DMS153 treated with DMSO at 0.1 percent for 48 hours (cell line): Measurements from ENCODE around the gene ARHGEF7.

Source experiments
- DNase-seq: peaks from one replicate; lab custom pipeline; 2025; ENCODE audit not compliant: unreplicated experiment; lab: John Stamatoyannopoulos, UW

Gene ARHGEF7

DNA sequence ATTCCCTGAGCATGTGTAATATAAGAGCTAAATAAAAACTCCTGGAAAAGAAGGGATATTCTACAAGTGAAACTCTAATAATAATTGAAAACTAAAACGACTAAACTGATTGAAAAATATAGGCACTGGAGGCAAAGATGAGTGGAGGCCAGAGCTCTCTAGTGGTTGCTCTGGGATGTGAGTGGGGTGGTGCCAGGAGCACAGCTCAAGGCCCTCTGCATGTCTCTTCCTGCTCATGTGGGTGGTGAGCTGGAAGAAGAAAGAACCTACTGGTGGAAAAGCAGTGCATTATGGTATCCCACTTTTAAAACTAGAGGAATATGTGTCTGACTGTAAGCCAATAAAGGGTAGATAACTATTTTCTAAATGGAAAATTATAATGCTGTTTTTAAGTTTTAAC is 15.8 kb upstream of the ARHGEF7 start:
- DNase-seq, result no peak

DNA sequence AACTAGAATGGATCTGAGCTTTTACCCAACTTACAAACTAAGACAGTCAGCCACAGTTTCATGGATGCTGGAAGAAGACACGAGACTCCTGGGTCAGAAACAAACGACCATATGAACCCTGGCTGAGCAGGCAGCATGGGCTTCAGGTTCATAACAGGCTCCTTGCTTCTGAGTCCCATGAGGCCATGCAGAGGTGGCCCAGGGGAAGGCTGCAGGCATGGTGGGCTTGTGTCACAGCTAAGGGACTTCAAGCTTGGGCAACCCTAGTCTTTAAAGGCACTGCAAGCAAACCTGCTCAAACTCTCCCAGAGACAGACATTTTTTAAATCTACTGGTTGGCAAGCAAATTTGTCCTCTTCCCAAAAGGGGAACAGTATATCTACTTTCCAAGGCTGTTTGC is 5.1 kb upstream of the ARHGEF7 start:
- no peak for DNase-seq

DNA sequence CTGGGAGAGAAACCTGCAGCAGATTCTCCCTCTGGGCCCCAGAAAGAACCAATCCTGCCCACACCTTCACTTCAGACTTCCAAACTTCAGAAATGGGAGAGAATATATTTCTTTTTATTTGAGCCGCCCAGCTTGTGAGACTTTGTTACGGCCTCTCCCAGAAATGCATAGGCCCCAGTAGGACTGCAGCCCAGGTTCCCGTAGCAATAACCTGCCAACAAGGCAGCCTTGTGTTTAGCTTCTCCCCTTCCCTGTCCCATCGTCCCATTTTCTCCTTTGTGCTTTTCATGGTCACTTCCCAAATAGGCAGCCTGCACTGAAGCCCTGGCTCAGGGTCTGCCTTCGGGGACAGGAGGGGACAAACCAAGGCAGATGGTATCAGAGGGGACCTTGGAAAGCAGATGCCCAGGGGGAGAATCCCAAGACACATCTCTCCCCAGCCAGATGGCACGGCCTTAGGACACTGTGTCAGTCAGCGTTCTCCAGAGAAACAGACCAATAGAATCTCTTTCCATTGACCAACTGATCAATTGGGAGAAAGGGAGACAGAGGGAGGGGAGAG is 3.7 kb upstream of the ARHGEF7 start:
- no peak for DNase-seq

DNA sequence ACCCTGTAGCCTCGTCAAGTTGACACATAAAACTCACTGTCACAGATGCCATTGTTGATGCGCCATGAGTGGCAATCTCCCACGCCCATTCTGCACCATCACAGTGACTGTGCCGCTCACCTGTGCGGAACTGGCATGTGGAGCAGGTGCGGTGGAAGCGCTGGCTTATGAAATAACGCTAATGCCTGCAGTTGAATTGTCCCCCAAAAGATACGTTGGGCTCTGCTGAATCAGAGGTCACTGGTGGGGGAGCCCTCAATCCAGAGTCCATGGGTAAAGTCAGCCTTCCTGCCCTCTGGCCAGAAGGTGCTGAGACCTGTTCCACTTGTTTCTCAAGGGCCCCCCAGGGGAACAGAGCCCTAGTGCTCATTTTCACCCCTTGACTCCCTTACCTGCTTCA is 2.9 kb upstream of the ARHGEF7 start:
- no peak for DNase-seq

DNA sequence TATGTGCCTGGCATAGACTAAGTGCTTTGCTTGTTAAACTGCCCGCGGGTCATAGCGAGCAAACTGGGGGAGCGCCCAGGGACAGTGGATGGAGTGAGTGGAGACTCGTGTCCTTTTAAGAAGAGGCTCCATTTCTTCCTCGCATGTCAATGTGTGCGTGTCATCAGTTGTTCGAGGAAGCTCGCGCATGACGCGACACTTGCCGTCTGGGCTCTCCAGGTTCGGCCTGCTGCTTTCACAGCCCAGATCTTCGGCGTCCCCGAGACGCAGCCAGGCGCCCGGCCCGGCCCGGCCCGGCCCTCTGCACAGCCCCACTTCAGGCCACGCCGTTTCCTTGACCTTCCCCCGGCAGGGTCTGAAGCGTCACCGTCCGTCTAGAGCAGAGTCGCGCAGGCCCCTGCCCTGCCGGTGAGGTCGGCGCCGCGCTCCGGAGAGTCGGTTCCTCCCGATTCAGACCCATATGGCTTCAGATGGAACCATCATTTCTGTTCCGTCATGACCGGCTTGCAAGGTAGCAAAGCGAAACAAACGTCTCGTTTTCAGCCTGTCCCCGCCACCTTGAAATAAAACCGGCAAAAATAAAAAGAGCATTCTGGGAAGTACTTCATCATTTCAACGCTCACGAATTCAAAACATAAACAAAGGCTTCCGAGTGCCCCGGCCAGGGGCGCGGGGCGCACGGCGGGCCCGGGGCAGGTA is 599 bp upstream of the ARHGEF7 start:
- DNase-seq, result peak; percentile 39

DNA sequence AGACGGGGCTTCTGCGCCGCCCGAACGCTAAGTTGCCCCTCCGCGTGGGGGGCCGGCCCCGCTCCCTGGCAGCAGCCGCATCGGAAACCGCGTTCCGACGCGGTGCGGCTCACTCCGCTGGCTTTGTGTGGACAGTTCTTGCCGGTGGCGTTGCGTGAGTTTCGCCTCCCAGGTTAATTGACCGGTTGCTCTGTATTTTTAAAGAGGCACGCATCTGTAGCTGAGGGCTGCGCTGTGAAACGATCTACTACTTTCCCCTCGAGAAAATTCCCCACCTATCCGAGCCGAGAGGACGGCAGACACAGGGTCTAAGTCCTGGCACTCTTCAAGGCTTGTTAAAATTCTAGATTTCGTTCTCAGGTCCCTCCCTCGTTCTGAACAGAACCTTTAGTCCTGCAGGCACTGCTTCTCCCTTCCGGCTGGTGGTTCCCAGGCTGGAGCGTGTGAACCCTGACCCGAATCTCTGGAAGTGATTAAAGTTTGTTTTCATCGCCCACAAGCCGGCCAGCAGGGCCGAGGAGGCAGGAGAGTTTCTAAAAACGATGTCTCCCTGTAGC is 933 bp downstream of the ARHGEF7 start:
- DNase-seq, result no peak

DNA sequence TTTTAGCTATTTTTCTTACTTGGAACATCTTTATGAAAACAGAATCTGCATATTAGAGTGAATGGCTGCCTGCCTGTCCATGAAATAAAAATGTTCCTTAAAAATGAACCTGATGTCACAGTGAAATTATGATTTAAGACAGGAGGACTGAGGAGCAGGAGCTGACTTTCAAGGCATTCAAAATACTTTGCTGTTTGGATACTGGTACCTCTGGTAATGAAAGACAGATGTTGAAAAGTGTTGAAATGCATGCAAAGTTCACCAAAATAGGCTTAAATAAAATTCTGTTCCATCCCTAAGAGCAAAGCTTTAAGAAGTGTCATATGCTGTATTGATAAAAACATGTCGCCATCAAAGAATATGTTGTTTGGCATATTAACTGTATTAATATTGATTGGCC is 1.7 kb downstream of the ARHGEF7 start:
- no peak for DNase-seq

DNA sequence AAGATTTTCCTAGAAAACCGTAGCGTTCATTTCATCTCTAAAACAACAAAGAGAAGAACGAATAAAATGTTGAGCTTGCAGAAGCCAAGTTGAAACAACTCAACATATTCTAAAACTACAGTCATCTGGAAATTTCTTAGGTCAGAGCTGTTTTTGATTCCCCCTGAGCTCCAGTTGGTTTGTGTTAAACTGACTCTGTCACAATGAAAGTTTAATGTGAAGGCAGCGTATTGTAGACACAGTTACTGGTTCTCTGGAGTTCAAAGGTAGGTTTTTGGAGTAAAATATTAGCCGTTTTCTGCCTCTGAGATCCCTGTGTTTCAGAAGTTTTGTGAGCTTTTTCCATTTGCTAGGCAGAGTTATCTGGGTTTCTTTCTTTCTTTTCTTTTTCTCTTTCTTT is 2.2 kb downstream of the ARHGEF7 start:
- DNase-seq, result no peak

DNA sequence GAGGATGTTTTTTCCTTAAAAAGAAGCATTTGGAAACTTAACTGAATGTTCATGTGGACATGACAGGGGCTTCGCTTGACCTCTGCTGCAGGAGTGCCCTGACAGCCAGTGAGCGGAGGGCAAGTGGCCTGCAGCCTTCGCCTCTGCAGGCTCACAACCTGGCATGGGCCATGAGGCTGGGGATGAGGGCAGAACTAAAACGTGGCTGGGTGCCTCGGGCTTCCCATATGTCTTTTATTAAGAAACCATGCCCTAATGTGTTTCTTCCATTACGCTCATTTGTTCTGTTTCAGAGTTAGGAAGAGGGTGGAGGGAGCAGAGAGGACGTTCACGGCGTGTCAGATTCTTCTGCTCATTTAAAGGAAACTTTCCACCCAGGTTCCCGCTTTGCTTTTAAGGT is 2.9 kb downstream of the ARHGEF7 start:
- no peak for DNase-seq

DNA sequence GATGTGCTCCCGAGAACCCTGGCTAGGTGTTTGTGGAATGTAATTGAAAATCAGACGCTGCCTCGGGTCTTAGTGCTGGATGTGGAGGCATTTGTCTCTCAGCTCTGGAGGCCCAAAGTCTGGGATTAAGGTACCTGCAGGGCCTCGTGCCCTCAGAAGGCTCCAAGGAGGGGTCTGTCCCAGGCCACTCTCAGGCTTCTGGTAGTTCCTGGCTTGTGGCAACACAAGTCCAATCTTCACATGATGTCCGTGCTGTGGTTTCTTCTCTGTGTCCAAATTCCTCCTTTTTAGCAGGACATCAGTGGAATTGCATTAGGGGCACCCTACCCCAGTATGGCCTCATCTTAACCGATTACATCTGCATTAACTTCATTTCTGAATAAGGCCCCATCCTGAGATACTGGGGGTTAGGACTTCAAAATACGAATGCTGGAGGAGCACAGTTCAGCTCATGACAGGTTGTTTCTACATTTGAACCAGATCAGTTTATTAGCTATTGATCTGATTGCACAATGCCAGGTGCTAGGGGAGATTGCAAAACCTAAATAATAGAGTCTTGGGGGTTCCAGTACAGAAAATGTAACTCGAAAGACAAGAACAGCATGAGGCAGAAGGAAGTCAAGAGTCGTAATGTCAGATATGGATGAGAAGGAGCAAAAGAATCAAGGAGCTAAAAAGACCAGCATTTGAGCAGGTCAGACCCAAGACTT is 3.9 kb downstream of the ARHGEF7 start:
- no peak for DNase-seq

DNA sequence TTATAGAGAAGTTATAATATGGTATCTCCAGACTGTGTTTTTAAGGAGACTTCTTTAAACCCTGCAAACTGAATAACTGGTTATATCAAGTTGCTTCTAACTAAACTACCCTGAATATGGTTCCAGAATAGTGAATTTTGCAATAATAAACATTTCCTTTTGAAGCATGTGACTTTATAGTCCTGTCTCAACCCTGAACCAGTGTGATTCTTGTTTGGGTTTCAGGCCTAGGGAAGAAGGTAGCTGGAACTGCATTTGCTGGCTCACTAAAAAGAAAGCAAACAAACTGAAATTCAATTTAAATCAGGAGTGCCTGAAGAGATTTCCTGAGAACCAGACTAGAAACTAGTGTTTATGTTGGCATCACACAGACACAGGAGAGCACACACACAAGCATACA is 4.9 kb downstream of the ARHGEF7 start:
- DNase-seq, result no peak

DNA sequence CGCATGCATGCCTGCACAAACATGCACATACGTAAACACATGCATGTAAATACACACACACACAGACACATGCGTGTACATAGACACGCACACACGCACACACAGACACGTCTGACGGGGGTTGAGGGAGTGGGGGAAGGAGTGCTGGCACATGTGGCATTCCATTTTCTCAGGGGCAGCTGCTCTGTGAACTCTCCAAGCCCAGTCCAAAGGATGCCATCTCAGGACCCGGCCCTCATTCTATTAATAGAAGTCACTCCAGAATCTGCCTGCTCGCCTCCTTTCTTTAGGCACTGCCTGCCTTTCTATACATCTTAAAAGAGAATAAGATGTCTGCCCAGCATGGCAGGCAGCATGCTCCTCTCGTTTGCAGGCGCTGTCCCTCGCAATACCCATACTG is 5.3 kb downstream of the ARHGEF7 start:
- no peak for DNase-seq

DNA sequence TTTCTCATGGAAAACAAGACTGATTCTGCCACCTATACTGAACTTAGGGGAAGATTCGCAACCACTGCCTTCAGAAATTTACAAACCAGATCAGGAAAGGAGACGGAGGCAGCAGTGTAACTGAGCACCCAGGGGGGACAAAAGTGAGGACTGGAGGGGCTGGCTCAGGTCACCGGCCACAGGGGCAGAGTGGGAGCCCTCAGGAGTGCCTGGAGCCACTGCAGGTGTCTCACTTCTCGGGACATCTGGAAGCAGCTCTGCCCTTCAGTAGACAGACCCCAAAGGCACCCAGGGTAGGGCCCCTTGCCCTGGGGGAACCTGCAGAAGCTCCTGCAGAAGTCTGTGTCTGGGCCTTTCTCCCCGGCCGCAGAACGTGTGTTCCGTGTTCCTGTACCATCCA is 5.8 kb downstream of the ARHGEF7 start:
- DNase-seq, result no peak

DNA sequence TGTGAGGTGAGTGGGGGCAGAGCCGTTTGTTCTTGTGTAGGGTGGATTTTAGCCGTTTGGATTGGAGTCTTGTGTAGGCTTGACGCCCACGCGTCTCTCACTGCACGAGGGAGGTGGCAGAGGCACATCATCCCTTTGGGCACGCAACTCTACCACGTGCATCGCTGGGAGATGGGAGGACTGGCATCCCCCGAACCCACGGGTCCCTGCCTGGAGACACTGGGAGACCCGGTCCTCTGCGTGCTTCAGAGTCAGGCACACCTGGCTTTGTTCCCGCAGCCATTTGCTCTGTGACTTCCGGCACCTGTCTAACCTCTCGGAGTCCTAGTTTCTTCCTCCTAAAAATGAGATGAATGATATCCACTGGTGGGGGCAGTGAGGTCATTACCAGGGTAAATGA is 6.4 kb downstream of the ARHGEF7 start:
- DNase-seq, result peak; percentile 27

DNA sequence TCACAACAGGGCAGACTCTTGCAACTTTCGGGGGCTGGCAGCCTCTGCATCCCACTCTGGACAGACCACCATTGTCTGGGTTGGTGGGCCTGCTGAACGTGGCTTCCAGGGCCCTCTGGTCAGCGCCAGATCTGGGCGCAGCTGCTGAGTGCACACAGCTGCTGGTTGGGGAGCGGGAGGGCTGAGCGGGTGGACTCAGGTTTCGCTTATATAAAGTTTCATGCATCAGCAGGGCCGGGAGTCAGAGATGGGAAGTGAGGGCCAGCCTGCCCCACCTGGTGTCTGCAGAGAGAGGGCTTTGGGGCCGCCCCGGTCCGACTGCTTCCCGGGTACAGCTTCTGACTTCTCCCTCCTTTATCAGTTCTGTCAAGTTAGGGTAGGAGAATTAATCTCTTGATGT is 6.9 kb downstream of the ARHGEF7 start:
- peak; percentile 50 for DNase-seq

DNA sequence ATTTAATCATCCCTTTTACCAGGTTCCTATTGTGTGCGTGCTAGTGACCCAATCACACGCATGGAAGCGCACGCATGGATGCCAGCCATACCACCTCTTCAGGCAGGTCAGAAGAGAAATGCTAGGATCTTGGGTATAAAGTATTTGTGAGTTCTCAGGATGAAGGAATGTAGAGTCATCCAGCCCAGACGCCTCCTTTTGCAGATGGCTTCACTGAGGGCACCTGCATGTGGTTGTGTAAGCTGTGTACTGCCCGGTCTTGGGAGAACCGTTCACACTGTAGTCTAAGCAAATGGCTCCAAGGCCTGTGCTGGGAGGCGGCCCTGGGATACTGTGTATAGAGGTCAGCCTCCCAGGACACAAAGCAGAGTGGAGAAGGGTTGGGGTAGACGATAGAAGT is 7.5 kb downstream of the ARHGEF7 start:
- no peak for DNase-seq

DNA sequence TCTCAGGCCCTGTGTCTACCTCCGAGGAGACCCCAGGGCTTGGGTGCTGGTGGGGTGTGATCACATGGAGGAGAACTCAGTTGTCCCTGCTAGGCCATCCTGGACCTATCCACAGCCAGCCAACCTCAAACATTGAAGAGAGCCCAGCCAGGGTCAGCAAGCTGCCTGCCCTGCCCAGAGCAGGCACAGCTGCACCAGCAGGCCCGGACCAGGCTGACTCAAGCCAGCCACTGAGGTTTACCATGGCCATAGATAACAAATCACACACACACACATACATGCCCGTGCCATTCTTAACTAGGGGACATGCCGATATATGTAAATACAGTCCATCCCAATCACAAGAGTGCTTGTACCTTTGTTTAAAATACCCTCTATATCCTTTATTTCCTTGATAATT is 8.1 kb downstream of the ARHGEF7 start:
- no peak for DNase-seq

DNA sequence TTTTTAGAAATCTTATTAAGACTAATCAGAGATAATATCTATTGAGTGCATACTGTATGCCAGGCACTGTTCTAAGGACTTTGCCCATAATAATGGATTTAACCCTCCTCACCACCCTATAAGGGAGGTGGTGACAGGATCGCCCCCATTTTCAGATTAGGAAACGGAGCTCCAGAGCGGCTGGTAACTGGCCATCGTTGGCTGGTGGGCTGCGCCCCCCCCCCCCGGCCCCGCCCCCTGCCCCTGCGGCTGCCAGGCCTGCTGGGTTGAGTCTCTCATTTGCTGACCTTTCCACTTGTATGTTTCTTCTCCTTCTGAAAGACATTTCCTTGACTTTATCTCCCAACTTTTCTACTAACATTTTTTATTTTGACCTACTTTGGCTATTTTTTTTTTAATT is 8.5 kb downstream of the ARHGEF7 start:
- DNase-seq, result no peak

DNA sequence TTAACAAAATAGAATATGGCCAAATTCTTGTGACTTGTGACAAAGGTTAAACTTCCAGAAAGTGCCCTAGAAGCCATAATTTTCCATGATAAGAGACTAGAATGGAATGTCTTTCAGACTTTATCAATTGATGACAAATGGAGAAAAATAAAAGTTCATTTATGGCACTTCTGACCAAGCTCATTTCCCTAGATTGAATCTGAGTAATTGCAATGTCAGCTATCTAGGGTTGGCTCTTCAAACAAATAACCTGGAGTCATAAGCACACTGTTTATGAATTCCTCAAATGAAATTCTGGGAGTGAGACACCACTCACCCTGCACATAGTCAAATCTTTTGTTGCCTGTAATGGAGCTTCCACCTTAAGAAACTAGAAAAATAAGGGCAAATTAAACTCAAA is 11.4 kb downstream of the ARHGEF7 start:
- DNase-seq, result no peak

DNA sequence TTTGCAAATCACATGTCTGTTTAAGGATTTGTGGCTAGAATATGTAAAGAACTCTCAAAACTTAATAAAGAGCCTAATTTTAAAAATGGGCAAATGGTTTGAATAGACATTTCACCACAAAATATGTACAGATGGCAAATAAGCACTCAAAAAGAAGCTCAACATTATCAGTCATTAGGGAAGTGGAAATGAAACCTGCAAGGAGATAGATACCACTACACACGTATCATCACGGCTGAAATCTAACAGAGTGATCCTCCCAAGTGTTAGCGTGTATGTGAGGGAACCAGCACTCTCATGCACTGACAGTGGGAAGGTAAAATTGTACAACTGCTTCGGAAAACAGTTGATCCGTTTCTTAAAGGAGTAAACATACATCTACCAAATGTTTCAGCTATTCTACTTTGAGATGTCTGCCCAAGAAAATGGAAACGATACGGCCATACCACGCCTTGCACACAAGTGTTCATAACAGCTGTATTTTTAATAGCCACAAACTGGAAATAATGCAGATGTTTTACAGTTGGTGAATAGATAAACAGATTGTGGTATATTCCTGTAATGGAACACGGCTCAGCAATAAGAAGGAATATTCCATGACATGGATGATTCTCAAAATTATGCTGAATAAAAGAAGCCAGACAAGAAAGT is 14.5 kb downstream of the ARHGEF7 start:
- no peak for DNase-seq

DNA sequence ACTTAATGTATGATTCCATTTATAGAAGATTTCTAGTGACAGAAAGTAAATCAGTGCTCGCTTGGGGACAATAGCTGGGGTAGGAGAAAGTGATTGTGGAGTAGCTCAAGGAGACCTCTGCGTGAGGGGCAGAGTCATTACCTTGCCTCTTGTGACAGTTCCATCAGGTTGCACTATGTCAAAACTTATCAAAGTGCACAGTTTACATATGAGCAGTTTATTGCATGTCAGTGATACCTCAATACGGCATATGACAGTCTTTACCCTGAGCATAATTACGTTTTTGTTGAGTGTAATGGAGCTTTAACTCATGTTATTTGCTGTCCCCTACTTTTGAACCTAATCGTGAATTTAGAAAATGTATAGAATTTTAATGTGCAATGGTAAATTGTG is 15.0 kb downstream of the ARHGEF7 start:
- no peak for DNase-seq

DNA sequence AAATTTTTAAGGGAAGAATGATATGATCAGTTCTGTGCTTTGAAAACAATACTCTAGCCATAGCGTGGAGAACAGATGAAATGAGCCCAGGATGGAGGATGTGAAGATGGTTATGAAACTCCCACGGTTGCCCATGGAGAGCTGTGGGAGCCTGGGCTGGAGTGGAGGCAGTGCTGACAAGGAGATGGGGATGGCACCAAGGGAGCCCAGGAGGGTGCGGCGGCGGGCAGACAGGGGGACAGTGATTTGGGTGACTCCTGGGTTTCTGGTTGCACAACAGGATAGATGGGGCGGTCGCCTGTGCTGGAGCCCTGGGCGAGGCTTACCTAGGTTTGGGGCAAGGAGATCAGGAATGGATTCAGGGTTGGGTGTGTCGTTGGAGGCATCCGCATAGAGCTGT is 15.9 kb downstream of the ARHGEF7 start:
- no peak for DNase-seq
